Activated naive CD4-positive, alpha-beta T cell treated with anti-CD3 and anti-CD28 coated beads, Interleukin-2, amount 50 U/mL, for 24 hours (primary cell): ENCODE results near the gene USP28.
"Not testable (repeated sequence)": the region's sequence is repeated elsewhere in the genome, so short reads cannot be mapped to it uniquely, and the experiment has no call there.

Experiments used
- H3K27ac Mint-ChIP-seq: one replicate; pipeline ENCODE4 v1.8.0; 2021; ENCODE audit warnings: mild to moderate bottlenecking, mixed read lengths
- H3K27me3 Mint-ChIP-seq: one replicate; pipeline ENCODE4 v1.8.0; 2021; ENCODE audit warnings: mixed read lengths
- H3K36me3 Mint-ChIP-seq: one replicate; pipeline ENCODE4 v1.8.0; 2021; ENCODE audit warnings: mixed read lengths
- H3K4me1 Mint-ChIP-seq: one replicate; pipeline ENCODE4 v1.8.0; 2021; ENCODE audit warnings: mixed read lengths
- H3K4me3 Mint-ChIP-seq: one replicate; pipeline ENCODE4 v1.8.0; 2021; ENCODE audit warnings: mild to moderate bottlenecking, mixed read lengths
- H3K9me3 Mint-ChIP-seq: one replicate; pipeline ENCODE4 v1.8.0; 2021; ENCODE audit warnings: mixed read lengths

The USP28 gene

DNA sequence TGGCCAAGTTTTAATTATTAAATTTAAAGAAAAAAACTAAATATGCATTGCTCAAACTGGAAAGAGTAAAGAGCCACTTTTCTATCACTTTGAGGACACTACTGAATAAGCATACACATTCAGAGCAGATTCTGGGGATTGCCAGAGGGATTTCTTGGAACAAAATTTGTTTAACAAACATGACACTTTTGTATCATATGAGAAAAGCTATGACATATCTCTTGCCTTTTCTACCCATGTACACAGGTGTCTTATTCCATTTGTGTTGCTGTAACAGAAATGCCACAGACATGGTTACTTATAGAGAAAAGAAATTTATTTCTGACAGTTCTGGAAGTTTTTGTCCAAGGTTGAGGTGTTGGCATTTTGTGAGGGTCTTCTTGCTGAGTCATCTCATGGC is 13.5 kb upstream of the USP28 start:
- no peaks in the 10 kb centered on the region for H3K4me1 Mint-ChIP-seq
- no peak overlapping the region for H3K27ac Mint-ChIP-seq
- H3K9me3 Mint-ChIP-seq: no peaks in the 10 kb centered on the region
- no peaks in the 10 kb centered on the region for H3K27me3 Mint-ChIP-seq
- no peaks in the 10 kb centered on the region for H3K36me3 Mint-ChIP-seq
- no peak overlapping the region for H3K4me3 Mint-ChIP-seq

DNA sequence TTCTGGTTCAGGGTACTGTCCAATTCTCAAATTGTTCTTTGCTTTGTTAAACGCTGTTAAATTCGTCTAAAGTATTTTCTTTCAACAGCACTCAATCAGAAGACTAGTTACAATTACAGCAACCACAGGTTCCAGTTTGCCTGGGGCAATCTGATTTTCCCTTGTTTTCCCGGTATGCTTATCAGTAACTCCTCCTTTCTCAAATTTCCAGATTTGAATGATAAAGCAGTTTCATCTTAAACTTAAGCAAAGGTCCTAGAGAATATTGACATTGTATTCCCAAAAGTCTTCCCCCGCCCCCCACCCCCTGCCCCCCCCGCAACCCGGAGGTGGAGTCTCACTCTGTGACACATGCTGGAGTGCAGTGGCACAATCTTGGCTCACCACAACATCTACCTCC is 10.5 kb upstream of the USP28 start:
- Mint-ChIP-seq H3K27ac (no peak overlapping the region), H3K4me3 (no peak overlapping the region), H3K4me1 (no peaks in the 10 kb centered on the region), H3K9me3 (no peaks in the 10 kb centered on the region), H3K27me3 (no peaks in the 10 kb centered on the region), H3K36me3 (no peaks in the 10 kb centered on the region)

GRCh38 chr11:113884361-113884836 is 9.0 kb upstream of the USP28 start:
- H3K9me3 Mint-ChIP-seq: no peaks in the 10 kb centered on the region
- H3K4me3 Mint-ChIP-seq: no peak overlapping the region
- H3K36me3 Mint-ChIP-seq: no peaks in the 10 kb centered on the region
- H3K4me1 Mint-ChIP-seq: no peaks in the 10 kb centered on the region
- no peak overlapping the region for H3K27ac Mint-ChIP-seq
- no peaks in the 10 kb centered on the region for H3K27me3 Mint-ChIP-seq

- Mint-ChIP-seq H3K9me3 (no peaks in the 10 kb centered on the region), H3K4me1 (peaks cover 9% of the 10 kb centered on the region), H3K27ac (no peak overlapping the region), H3K27me3 (no peaks in the 10 kb centered on the region), H3K36me3 (no peaks in the 10 kb centered on the region), H3K4me3 (no peak overlapping the region)
Observed at GRCh38 chr11:113881856-113882255, 6.5 kb upstream of the USP28 start.

GRCh38 chr11:113880971-113881370 is 5.6 kb upstream of the USP28 start:
- H3K9me3 Mint-ChIP-seq: no peaks in the 10 kb centered on the region
- peaks cover 18% of the 10 kb centered on the region for H3K4me1 Mint-ChIP-seq
- H3K4me3 Mint-ChIP-seq: no peak overlapping the region
- no peak overlapping the region for H3K27ac Mint-ChIP-seq
- no peaks in the 10 kb centered on the region for H3K36me3 Mint-ChIP-seq
- no peaks in the 10 kb centered on the region for H3K27me3 Mint-ChIP-seq

DNA sequence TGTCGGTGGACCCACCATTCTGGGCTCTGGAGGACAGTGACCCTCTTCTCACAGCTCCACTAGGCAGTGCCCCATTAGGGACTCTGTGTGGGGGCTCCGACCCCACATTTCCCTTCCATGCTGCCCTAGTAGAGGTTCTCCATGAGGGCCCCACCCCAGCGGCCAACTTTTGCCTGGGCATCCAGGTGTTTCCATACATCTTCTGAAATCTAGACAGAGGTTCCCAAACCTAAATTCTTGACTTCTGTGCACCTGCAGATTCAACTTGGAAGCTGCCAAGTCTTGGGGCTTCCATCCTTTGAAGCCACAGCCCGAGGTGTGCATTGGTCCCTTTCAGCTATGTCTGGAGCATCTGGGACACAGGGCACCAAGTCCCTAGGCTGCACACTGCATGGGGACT is 4.1 kb upstream of the USP28 start:
- H3K4me3 Mint-ChIP-seq, H3K9me3 Mint-ChIP-seq, H3K27me3 Mint-ChIP-seq, H3K27ac Mint-ChIP-seq, H3K36me3 Mint-ChIP-seq: not testable (repeated sequence)
- H3K4me1 Mint-ChIP-seq: peaks cover 26% of the 10 kb centered on the region

GRCh38 chr11:113877670-113878055 is 2.3 kb upstream of the USP28 start:
- H3K36me3 Mint-ChIP-seq: no peaks in the 10 kb centered on the region
- H3K27ac Mint-ChIP-seq: peak overlapping the region; percentile 17
- peak overlapping the region; percentile 33 for H3K4me3 Mint-ChIP-seq
- no peaks in the 10 kb centered on the region for H3K9me3 Mint-ChIP-seq
- no peaks in the 10 kb centered on the region for H3K27me3 Mint-ChIP-seq
- peaks cover 39% of the 10 kb centered on the region for H3K4me1 Mint-ChIP-seq

- no peaks in the 10 kb centered on the region for H3K36me3 Mint-ChIP-seq
- peaks cover 45% of the 10 kb centered on the region for H3K4me1 Mint-ChIP-seq
- H3K27me3 Mint-ChIP-seq: no peaks in the 10 kb centered on the region
- peak overlapping the region; percentile 41 for H3K27ac Mint-ChIP-seq
- H3K4me3 Mint-ChIP-seq: peak overlapping the region; percentile 51
- no peaks in the 10 kb centered on the region for H3K9me3 Mint-ChIP-seq
Observed at GRCh38 chr11:113876798-113877669, 1.7 kb upstream of the USP28 start.

DNA sequence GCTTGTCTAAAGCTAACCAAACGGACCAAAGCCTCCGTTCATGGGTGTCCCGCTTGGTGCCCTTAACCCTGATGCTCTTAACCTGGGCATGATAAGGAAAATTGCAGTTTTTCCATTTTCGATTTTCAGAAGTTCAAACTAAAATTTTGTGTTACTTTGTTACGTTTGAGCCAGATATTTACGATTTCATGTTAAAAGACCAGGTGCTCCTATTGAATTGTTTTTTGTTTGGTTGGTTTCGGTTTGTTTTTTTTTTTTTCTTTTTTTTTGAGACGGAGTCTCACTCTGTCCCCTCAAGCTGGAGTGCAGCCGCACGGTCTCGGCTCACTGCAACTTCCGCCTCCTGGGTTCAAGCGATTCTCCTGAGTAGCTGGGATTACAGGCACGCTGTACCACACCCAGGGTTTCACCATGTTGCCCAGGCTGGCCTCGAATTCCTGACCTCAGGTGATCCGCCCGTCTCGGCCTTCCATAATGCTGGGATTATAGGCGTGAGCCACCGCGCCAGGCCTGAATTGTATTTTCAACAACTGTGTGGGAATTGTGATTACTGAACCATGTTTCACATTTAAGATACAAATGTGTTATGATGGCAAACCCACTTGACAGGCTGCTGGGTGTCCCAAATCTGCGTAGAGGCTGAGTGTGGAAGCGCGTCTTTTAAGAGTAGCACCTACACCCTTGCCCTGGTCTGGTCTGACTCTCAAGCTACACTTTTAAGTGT is 864 bp upstream of the USP28 start:
- Mint-ChIP-seq H3K27me3 (no peaks in the 10 kb centered on the region), H3K4me1 (peaks cover 48% of the 10 kb centered on the region), H3K27ac (peak overlapping the region; percentile 96), H3K9me3 (no peaks in the 10 kb centered on the region), H3K4me3 (peak overlapping the region; percentile 96), H3K36me3 (no peaks in the 10 kb centered on the region)

DNA sequence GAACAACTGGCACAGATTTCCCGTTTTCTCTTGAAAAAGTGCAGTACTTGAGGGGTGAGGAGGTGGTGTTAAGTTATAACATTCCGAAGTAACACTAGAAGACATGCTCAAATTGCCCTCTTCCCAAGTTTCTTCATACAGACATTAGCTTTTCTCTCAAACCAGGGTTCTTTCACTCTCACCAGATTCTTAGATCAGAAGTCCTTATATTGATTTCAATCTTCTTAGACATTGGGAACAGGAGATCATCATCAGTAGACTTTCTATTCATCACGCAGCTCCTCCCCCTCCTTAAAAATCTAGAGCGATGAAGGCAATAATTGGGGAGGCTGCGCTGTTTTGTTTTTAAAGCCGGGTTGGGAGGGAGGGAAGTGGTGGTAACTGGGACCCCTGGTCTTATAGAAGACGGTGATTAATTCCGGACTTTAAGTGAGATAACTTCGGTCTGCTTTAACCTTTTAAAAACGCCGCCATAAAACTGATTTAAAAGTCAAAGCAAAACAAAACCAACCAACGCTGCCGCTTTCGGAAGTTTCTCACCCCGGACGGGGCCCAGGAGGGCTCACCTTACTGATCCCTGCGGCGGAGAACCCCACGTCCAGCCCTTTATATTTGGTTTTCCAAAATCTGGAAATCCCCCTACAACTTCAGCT is 665 bp downstream of the USP28 start:
- peaks cover 56% of the 10 kb centered on the region for H3K4me1 Mint-ChIP-seq

GRCh38 chr11:113874096-113874495 is 1.3 kb downstream of the USP28 start:
- Mint-ChIP-seq H3K27ac (peak overlapping the region; percentile 79), H3K4me1 (peaks cover 56% of the 10 kb centered on the region), H3K27me3 (no peaks in the 10 kb centered on the region), H3K36me3 (no peaks in the 10 kb centered on the region), H3K9me3 (no peaks in the 10 kb centered on the region), H3K4me3 (peak overlapping the region; percentile 94)

More for the DNA sequence above, 665 bp downstream of the USP28 start:
- no peaks in the 10 kb centered on the region for H3K9me3 Mint-ChIP-seq
- no peaks in the 10 kb centered on the region for H3K27me3 Mint-ChIP-seq
- no peaks in the 10 kb centered on the region for H3K36me3 Mint-ChIP-seq
- H3K4me3 Mint-ChIP-seq: peak overlapping the region; percentile 94
- H3K27ac Mint-ChIP-seq: peak overlapping the region; percentile 79

DNA sequence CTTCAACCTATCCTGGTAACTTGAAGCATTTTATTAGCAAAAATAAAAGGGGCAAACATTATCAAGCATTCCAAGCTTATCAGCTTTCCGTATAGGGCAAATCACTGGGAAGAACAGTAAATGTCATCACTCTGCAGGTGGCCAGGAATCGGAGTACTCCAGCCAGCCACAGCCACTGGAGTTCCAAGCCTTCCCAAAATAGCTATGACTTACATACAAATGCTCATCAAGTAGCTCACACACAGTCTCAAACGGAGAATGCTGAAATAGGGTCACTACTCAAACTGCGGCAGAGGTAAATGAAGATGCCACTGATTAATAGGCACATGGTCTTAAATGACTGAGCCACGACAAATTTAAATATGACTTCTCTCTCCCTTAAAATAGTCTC is 2.1 kb downstream of the USP28 start:
- Mint-ChIP-seq H3K36me3 (peaks cover 2% of the 10 kb centered on the region), H3K27me3 (no peaks in the 10 kb centered on the region), H3K4me1 (peaks cover 62% of the 10 kb centered on the region), H3K9me3 (no peaks in the 10 kb centered on the region), H3K4me3 (peak overlapping the region; percentile 69), H3K27ac (no peak overlapping the region)

DNA sequence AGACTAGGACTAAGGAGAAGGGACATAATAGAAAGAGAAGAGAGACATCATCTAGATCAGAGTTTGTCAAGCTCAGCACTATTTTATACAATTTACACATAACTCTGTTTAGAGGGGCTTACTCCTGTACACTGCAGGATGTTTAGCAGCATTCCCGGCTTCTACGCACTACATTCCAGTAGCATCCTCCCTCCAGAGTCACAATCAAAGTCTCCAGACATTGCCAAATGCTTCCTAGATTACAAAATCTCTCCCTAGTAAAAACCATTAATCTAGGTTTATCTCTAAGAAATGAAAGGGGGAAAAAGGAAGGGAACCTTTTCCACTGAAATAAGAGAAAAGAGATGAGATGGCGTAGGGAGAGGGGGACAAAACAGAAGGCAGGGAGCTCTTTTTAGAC is 4.0 kb downstream of the USP28 start:
- H3K4me3 Mint-ChIP-seq: no peak overlapping the region
- no peaks in the 10 kb centered on the region for H3K9me3 Mint-ChIP-seq
- no peak overlapping the region for H3K27ac Mint-ChIP-seq
- H3K36me3 Mint-ChIP-seq: peaks cover 7% of the 10 kb centered on the region
- no peaks in the 10 kb centered on the region for H3K27me3 Mint-ChIP-seq
- peaks cover 52% of the 10 kb centered on the region for H3K4me1 Mint-ChIP-seq

GRCh38 chr11:113867843-113868503 is 7.4 kb downstream of the USP28 start:
- no peak overlapping the region for H3K27ac Mint-ChIP-seq
- peaks cover 14% of the 10 kb centered on the region for H3K36me3 Mint-ChIP-seq
- H3K4me3 Mint-ChIP-seq: no peak overlapping the region
- H3K27me3 Mint-ChIP-seq: no peaks in the 10 kb centered on the region
- H3K4me1 Mint-ChIP-seq: peaks cover 30% of the 10 kb centered on the region
- H3K9me3 Mint-ChIP-seq: no peaks in the 10 kb centered on the region

DNA sequence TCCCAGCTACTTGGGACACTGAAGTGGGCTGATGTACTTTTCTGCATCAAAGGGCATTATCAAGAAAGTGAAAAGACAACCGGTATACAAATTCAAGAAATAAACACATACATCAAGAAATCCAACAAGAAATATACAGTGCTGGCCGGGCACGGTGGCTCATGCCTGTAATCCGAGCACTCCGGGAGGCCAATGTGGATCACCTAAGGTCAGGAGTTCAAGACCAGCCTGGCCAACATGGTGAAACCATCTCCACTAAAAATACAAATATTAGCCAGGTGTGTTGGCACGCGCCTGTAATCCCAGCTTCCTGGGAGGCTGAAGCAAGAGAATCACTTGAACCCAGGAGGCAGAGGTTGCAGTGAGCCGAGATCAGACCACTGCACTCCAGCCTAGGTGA is 9.5 kb downstream of the USP28 start:
- H3K27me3 Mint-ChIP-seq: no peaks in the 10 kb centered on the region
- H3K27ac Mint-ChIP-seq: no peak overlapping the region
- H3K4me1 Mint-ChIP-seq: peaks cover 25% of the 10 kb centered on the region
- peaks cover 17% of the 10 kb centered on the region for H3K36me3 Mint-ChIP-seq
- H3K4me3 Mint-ChIP-seq: no peak overlapping the region
- no peaks in the 10 kb centered on the region for H3K9me3 Mint-ChIP-seq
